ENCODE data around the gene CCDC102B.

GRCh38 chr18:68839701-68840100 is 41.8 kb downstream of the CCDC102B start:
- TF ChIP-seq CTCF (conservative IDR thresholded peaks at IDR 0.05; ENCODE audit: low read depth in 2 of 2) (no peak), REST (IDR thresholded peaks at IDR 0.05; ENCODE audit: unreplicated experiment) (no peak), POLR2AphosphoS5 (IDR thresholded peaks at IDR 0.05; ENCODE audit: low read depth) (no peak), EZH2 (IDR thresholded peaks at IDR 0.05; ENCODE audit: low read depth, unreplicated experiment) (no peak), ETS1 (IDR thresholded peaks at IDR 0.05) (no peak), EZH2phosphoT487 (IDR thresholded peaks at IDR 0.05; ENCODE audit: unreplicated experiment) (no peak), ZNF331 (CRISPR knock-in tag; IDR thresholded peaks at IDR 0.05; ENCODE audit: low read depth) (no peak), ZNF462 (CRISPR knock-in tag; IDR thresholded peaks at IDR 0.05) (no peak), JUNB (IDR thresholded peaks at IDR 0.05; ENCODE audit: unreplicated experiment) (no peak), NANOG (IDR thresholded peaks at IDR 0.05; ENCODE audit: borderline replicate concordance) (no peak)
